B cell (primary cell): ENCODE results near the gene ABI3BP.

Experiments
- CTCF ChIP-seq: fragments of 200-600 bp; IDR thresholded peaks from one replicate; pipeline ENCODE4 v1.8.0; 2022; ENCODE audit warnings: antibody characterized with exemption, mild to moderate bottlenecking
- EZH2 ChIP-seq: IDR thresholded peaks from 2 replicates; pipeline ENCODE4 v1.6.1; 2012; ENCODE audit warnings: borderline replicate concordance, low read depth, mild to moderate bottlenecking, moderate library complexity, low read length; ENCODE audit not compliant: insufficient read depth, poor library complexity, severe bottlenecking

- no peak for TF ChIP-seq EZH2
- no peak for TF ChIP-seq CTCF
Observed at GRCh38 chr3:100717063-100717462, 276.2 kb downstream of the ABI3BP start.
